Kidney epithelial cell (primary cell): Measurements from ENCODE around the gene ROR2. TPM values are rescaled to one million over a fixed set of nuclear protein-coding genes. Genes with fewer than 3 reads are reported as not detected.

Experiments used
- DNase-seq: peaks from one replicate; pipeline ENCODE4 v3.0.0-alpha.2; 2010; ENCODE audit warnings: low read depth
- H3K27me3 ChIP-seq: 2 replicates; pipeline ENCODE4 v1.6.0; 2011; ENCODE audit warnings: low read length; ENCODE audit not compliant: control insufficient read depth, insufficient read depth
- H3K36me3 ChIP-seq: 2 replicates; pipeline ENCODE4 v1.5.1; 2011; ENCODE audit warnings: low read length; ENCODE audit not compliant: control insufficient read depth, insufficient read depth
- H3K4me3 ChIP-seq: 2 replicates; pipeline ENCODE4 v1.5.1; 2011; ENCODE audit warnings: low read depth, mild to moderate bottlenecking, control low read depth, low read length
- total RNA-seq: library from RNA; depleted of rRNA; stranded (reverse); fragments of >200 nt; gene quantifications from 2 replicates; pipeline ENCODE4 v1.2.3, GENCODE V29; 2015
- TF ChIP-seq, protein P1 (sequence below): IDR thresholded peaks from 2 replicates; pipeline ENCODE4 v1.5.1; 2011; ENCODE audit warnings: mild to moderate bottlenecking, moderate library complexity, low read length, control low read depth, inconsistent platforms; ENCODE audit not compliant: insufficient read depth, poor library complexity, severe bottlenecking

Gene ROR2
- total RNA-seq, 1 donor from 2014 or later, result 1.2 TPM

DNA sequence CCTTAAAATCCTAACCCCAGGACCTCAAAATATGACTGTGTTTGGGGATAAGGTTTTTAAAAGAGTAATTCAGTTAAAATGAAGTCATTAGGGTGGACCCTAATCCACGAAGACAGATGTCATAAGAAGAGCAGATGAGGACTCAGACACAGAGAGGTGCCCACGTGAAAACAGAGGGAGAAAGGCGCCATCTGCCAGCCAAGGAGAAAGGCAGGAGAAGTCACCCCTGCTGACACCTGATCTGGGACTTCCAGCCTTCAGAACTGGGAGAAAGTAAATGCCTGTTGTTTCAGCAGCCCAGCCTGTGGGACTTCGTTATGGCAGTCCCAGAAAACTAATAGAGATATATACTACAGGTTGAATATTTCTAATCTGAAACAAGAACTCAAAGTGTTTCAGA lies 67.4 kb downstream of the ROR2 start:
- no peaks in the 10 kb centered on the region for H3K36me3 ChIP-seq
- H3K27me3 ChIP-seq, result peaks cover 8% of the 10 kb centered on the region
- H3K4me3 ChIP-seq, result no peak overlapping the region
- TF ChIP-seq, protein P1, sequence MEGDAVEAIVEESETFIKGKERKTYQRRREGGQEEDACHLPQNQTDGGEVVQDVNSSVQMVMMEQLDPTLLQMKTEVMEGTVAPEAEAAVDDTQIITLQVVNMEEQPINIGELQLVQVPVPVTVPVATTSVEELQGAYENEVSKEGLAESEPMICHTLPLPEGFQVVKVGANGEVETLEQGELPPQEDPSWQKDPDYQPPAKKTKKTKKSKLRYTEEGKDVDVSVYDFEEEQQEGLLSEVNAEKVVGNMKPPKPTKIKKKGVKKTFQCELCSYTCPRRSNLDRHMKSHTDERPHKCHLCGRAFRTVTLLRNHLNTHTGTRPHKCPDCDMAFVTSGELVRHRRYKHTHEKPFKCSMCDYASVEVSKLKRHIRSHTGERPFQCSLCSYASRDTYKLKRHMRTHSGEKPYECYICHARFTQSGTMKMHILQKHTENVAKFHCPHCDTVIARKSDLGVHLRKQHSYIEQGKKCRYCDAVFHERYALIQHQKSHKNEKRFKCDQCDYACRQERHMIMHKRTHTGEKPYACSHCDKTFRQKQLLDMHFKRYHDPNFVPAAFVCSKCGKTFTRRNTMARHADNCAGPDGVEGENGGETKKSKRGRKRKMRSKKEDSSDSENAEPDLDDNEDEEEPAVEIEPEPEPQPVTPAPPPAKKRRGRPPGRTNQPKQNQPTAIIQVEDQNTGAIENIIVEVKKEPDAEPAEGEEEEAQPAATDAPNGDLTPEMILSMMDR, result no peak
- no peak for DNase-seq

DNA sequence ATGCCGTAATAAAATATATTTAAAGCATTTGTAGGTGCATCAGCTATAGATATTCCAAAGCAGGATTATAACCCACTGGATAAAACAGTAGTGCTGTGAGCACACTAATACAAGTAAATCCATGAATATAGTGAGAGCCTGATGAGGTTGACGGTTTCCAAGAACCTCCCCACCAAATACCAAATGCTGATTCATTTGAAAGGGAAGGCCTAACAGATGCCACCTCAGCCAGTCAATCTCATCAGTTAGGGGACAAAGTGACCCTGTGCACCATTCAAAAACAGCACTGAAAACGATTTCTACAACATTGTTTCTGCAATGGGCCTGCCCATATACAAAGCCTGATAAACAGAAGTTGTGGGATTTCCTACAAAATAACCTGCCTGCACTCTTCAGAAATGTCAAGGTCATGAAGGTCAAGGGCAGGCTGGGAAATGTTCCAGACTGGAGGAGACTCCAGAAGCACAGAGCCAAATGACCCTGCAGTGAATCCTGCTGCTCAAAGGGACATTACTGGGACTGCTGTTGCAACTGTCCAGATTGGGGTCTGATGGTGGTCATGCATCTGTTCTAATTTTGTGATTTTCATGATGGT lies 69.6 kb downstream of the ROR2 start:
- TF ChIP-seq, protein P1, result no peak
- DNase-seq, result no peak
- no peaks in the 10 kb centered on the region for H3K27me3 ChIP-seq
- H3K4me3 ChIP-seq, result no peak overlapping the region
- H3K36me3 ChIP-seq, result no peaks in the 10 kb centered on the region

DNA sequence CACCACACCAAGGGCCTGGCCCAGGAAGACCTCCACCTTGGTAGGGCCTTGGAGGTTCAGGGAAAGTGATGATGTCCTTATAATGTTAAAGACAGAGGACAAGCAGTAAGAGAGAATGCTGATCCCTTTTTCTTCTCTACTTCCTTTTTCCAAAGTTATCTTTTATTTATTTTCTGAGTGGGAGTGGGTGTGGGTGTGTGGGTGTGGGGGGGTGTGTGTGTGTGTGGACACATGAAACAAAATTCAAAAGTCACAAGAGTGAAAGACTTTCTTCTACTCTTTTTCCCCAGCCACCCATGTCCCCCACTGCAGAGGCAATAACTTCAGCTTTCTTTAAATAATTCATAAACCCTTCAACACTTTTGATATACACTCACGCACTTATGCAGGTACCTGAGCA lies 70.8 kb downstream of the ROR2 start:
- no peaks in the 10 kb centered on the region for H3K36me3 ChIP-seq
- DNase-seq, result no peak
- TF ChIP-seq, protein P1, result no peak
- H3K27me3 ChIP-seq, result no peaks in the 10 kb centered on the region
- no peak overlapping the region for H3K4me3 ChIP-seq

DNA sequence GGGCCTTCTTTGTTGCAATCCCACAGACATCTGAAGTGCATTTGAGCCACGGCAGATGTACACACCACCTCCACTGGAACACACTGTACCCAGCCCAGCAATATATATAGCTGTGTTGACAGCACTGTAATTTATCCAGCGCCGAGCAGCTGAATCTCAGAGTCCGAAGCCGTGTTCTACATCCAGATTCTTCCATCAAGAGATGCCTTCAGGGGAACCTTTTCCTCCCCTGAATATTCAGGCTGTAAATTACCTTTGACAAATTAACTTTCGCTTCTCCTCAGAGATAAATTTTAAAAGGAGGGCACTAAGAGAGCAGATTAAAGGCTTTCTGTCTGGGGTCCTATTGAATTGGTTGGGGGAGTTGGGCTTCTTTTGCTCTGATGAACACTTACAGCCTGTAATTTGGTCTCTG lies 76.4 kb downstream of the ROR2 start:
- no peak for DNase-seq
- Histone ChIP-seq H3K36me3 (no peaks in the 10 kb centered on the region), H3K27me3 (no peaks in the 10 kb centered on the region), H3K4me3 (no peak overlapping the region)
- TF ChIP-seq, protein P1, result no peak

DNA sequence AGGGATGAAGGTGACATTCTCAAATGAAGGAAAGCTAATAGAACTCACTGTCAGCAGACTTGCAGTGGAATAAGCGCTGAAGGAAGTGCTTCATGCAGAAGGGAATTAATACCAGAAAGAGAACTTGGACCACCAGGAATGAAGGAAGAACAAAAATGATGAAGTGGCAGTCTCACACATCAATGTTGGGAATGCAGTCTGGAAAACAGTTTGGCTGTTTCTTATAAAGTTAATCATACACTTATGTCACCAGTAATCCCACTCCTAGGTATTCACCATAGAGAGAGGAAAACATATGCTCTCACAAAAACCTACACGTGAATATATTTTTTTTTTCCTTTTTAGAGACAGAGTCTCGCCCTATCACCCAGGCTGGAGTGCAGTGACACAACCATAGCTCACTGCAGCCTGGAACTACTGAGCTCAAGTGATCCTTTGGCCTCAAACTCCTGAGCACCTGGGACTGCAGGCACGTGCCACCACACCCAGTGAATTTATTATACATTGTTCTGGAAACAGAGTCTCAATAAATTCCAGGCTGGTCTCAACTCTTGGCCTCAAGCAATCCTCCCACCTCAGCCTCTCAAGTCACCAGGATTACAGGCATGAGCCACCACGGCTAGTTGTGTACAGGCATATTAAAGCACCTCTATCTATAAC lies 81.2 kb downstream of the ROR2 start:
- DNase-seq, result no peak
- H3K4me3 ChIP-seq, result no peak overlapping the region
- H3K36me3 ChIP-seq, result no peaks in the 10 kb centered on the region
- H3K27me3 ChIP-seq, result peaks cover 3% of the 10 kb centered on the region
- TF ChIP-seq, protein P1, result no peak

DNA sequence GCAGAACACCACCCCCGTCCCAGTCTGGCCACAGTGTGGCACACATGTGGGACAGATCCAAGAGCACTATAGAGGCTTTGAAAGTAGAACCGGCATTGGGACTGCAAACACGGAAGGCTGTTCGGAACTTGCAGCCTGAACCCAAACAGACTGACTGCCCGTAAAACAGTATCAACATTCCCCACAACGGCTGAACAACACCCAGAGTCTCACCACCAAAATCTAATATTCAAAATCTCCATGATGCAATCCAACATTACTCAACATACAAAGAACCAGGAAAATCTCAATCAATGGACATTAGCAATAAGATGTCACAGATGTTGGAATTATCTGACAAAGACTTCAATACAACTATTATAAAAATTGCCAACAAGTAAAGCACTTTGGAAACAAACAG lies 82.3 kb downstream of the ROR2 start:
- Histone ChIP-seq H3K27me3 (peaks cover 3% of the 10 kb centered on the region), H3K4me3 (no peak overlapping the region), H3K36me3 (no peaks in the 10 kb centered on the region)
- DNase-seq, result no peak
- TF ChIP-seq, protein P1, result no peak
